Activated CD4-positive, alpha-beta memory T cell treated with anti-CD3 and anti-CD28 coated beads, Interleukin-2, amount 10 ng/mL, durations not matched to agents 7 days and 5 days (primary cell): ENCODE data around the gene RCAN3. TPM values are rescaled to one million over a fixed set of nuclear protein-coding genes. Genes with fewer than 3 reads are reported as not detected.
"Not testable (repeated sequence)": the region's sequence is repeated elsewhere in the genome, so short reads cannot be mapped to it uniquely, and the experiment has no call there.

ENCODE experiments used
- CTCF ChIA-PET: fragments of 350-600 bp; sonication (Branson Sonifier 250); formaldehyde crosslinking; loops from one replicate; lab custom pipeline; 2021; ENCODE audit warnings: antibody characterized with exemption, inconsistent platforms; lab: Charles Lee
- POLR2A ChIA-PET: fragments of 350-600 bp; sonication (Branson Sonifier 250); formaldehyde crosslinking; loops from one replicate; lab custom pipeline; 2021; ENCODE audit warnings: antibody characterized with exemption; lab: Charles Lee
- DNase-seq: peaks from one replicate; pipeline ENCODE4 v3.0.0-alpha.2; 2020
- H3K27ac Mint-ChIP-seq: one replicate; pipeline ENCODE4 v1.8.0; 2021; ENCODE audit warnings: mild to moderate bottlenecking, mixed read lengths
- H3K27me3 Mint-ChIP-seq: one replicate; pipeline ENCODE4 v1.8.0; 2021; ENCODE audit warnings: mixed read lengths
- H3K36me3 Mint-ChIP-seq: one replicate; pipeline ENCODE4 v1.8.0; 2021; ENCODE audit warnings: low read depth, mixed read lengths
- H3K4me1 Mint-ChIP-seq: one replicate; pipeline ENCODE4 v1.8.0; 2021; ENCODE audit warnings: mixed read lengths
- H3K4me3 Mint-ChIP-seq: one replicate; pipeline ENCODE4 v1.8.0; 2021; ENCODE audit warnings: mild to moderate bottlenecking, mixed read lengths
- H3K9me3 Mint-ChIP-seq: one replicate; pipeline ENCODE4 v1.8.0; 2021; ENCODE audit warnings: mixed read lengths
- total RNA-seq, 2 experiments: library from RNA; stranded (reverse); gene quantifications; one replicate each; pipeline ENCODE4 v1.2.3, GENCODE V29; 2021

The RCAN3 gene
- total RNA-seq, 2 experiments from 2014 or later: 59.3 to 62.6 TPM

DNA sequence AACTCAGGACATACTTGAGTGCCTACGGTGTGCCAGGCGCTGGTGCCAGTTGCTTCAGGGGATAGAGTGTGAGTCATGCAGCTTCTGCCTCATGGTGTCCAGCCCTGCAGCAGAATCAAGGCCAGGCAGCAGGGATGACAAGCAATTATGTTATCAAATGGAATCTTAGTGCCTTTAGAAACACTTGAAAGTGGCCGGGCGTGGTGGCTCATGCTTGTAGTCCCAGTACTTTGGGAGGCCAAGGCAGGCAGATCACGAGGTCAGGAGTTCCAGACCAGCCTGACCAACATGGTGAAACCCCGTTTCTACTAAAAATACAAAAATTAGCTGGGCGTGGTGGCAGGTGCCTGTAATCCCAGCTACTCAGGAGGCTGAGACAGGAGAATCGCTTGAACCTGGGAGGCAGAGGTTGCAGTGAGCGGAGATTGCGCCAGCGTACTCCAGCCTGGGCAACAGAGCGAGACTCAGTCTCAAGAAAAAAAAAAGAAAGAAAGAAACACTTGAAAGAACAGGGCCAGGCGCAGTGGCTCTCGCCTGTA, 13.1 kb downstream of the RCAN3 start:
- peaks cover 27% of the 10 kb centered on the region for H3K4me1 Mint-ChIP-seq
- DNase-seq, H3K27me3 Mint-ChIP-seq, H3K27ac Mint-ChIP-seq, H3K4me3 Mint-ChIP-seq, H3K9me3 Mint-ChIP-seq: not testable (repeated sequence)
- ChIA-PET CTCF (interaction anchor here (1.2 to 1.3 kb wide), 3 partner anchors 11 to 101 kb away, joined by 3 to 6 read pairs (median 5); no protein-coding TSS in a partner anchor), POLR2A (interaction anchor here (0.9 to 2.2 kb wide), 3 partner anchors 9 to 122 kb away, joined by 3 to 8 read pairs (median 4); no protein-coding TSS in a partner anchor)
- H3K36me3 Mint-ChIP-seq: peaks cover 51% of the 10 kb centered on the region

DNA sequence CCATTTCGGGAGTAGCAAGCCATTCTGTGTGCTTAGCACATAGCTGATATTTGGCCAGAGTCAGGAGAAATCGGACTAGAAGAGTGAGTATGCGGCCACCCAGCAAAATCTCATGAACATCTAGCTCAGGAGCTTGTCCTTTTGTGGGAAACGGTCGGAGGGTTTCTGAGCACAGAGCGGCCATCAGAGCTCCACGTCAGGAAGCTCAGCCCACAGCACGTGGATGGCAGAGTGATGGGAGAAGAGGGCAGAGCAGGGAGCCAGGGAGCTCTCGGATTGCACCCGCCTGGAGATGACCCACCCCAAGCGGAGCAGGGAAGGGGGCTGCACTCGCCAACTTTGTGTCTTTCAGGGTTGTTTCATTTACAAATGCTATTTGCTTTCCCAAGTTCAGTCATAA, 13.9 kb downstream of the RCAN3 start:
- ChIA-PET POLR2A (interaction anchor here (2.2 kb wide), 1 partner anchor 10 kb away, joined by 8 read pairs; no protein-coding TSS in a partner anchor), CTCF (interaction anchor here (1.0 to 1.3 kb wide), 3 partner anchors 9 to 102 kb away, joined by 3 to 5 read pairs (median 3); no protein-coding TSS in a partner anchor)
- peaks cover 47% of the 10 kb centered on the region for H3K36me3 Mint-ChIP-seq
- H3K27ac Mint-ChIP-seq: no peak overlapping the region
- H3K4me3 Mint-ChIP-seq: no peak overlapping the region
- no peaks in the 10 kb centered on the region for H3K27me3 Mint-ChIP-seq
- peaks cover 25% of the 10 kb centered on the region for H3K4me1 Mint-ChIP-seq
- DNase-seq: no peak
- no peaks in the 10 kb centered on the region for H3K9me3 Mint-ChIP-seq

DNA sequence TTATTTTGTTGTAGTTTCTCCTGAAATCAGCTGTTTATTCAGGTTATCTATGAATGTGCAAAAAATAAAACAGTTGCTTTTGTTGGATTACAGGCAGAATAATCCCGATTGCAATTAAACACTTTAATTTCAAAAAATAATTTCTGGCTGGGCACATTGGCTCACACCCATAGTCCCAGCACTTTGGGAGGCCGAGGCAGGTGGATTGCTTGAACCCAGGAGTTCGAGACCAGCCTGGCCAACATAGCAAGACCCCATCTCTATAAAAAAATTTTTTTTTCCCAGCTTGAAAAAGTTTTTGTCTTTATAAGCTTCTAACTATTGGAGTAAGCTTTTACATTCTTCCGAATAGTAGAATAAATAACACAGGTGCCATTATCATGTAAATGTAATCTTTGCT, 15.3 kb downstream of the RCAN3 start:
- ChIA-PET POLR2A (interaction anchor here (0.7 to 1.6 kb wide), 5 partner anchors 10 to 37 kb away, joined by 3 to 6 read pairs (median 3); no protein-coding TSS in a partner anchor), CTCF (interaction anchor here (0.6 to 1.4 kb wide), 3 partner anchors 9 to 103 kb away, joined by 3 to 6 read pairs (median 4); partner anchors contain the start of gene NIPAL3)
- DNase-seq: no peak
- peaks cover 19% of the 10 kb centered on the region for H3K4me1 Mint-ChIP-seq
- H3K36me3 Mint-ChIP-seq: peaks cover 49% of the 10 kb centered on the region
- H3K9me3 Mint-ChIP-seq: no peaks in the 10 kb centered on the region
- H3K27me3 Mint-ChIP-seq: no peaks in the 10 kb centered on the region
- H3K4me3 Mint-ChIP-seq: no peak overlapping the region
- no peak overlapping the region for H3K27ac Mint-ChIP-seq

DNA sequence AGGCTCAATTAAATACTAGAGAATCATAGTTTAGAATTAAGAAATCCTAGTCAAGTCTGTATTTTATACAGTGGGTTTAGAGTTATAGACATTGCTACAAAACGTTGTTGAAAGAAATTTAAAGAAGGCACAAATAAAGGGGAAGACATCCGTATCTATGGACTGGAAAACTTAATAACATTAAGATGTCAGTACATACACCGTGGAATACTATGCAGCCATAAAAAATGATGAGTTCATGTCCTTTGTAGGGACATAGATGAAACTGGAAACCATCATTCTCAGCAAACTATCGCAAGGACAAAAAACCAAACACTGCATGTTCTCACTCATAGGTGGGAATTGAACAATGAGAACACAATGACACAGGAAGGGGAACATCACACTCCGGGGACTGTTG, 17.6 kb downstream of the RCAN3 start:
- not testable (repeated sequence) for DNase-seq, H3K9me3 Mint-ChIP-seq, H3K27ac Mint-ChIP-seq, H3K4me3 Mint-ChIP-seq, H3K27me3 Mint-ChIP-seq
- ChIA-PET POLR2A (interaction anchor here (1.0 kb wide), 1 partner anchor 19 kb away, joined by 4 read pairs; no protein-coding TSS in a partner anchor), CTCF (interaction anchor here (0.9 kb wide), 1 partner anchor 108 kb away, joined by 3 read pairs; no protein-coding TSS in a partner anchor)
- H3K4me1 Mint-ChIP-seq: peaks cover 18% of the 10 kb centered on the region
- H3K36me3 Mint-ChIP-seq: peaks cover 43% of the 10 kb centered on the region

- peaks cover 23% of the 10 kb centered on the region for H3K4me1 Mint-ChIP-seq
- peaks cover 26% of the 10 kb centered on the region for H3K36me3 Mint-ChIP-seq
- H3K27ac Mint-ChIP-seq: no peak overlapping the region
- POLR2A ChIA-PET: interaction anchor here (0.7 to 4.7 kb wide), 6 partner anchors 10 to 116 kb away, joined by 3 to 52 read pairs (median 7); partner anchors contain the start of genes NIPAL3, RCAN3 and STPG1
- DNase-seq: no peak
- H3K27me3 Mint-ChIP-seq: no peaks in the 10 kb centered on the region
- CTCF ChIA-PET: interaction anchor here (0.7 to 7.2 kb wide), 11 partner anchors 9 to 134 kb away, joined by 3 to 77 read pairs (median 5); partner anchors contain the start of genes NIPAL3, RCAN3 and STPG1
- no peak overlapping the region for H3K4me3 Mint-ChIP-seq
- H3K9me3 Mint-ChIP-seq: no peaks in the 10 kb centered on the region
Measured at GRCh38 chr1:24525606-24526005, 23.0 kb downstream of the RCAN3 start.

DNA sequence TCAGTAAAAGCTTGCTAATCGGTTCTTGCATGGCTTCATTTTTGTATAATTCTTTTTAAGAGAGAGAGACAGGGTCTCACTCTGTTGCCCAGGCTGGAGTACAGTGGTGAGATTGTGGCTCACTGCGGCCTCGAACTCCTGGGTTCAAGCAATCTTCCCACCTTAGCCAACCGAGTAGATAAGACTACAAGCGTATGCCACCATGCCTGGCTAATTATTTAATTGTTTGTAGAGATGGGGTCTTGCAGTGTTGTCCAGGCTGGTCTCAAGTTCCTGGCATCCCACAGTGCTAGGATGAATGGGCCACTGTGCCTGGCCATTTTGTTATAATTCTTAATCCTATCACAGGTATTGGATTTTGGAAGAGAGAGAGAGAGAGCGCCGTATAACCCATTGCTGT, 23.4 kb downstream of the RCAN3 start:
- Mint-ChIP-seq H3K27ac (no peak overlapping the region), H3K36me3 (peaks cover 27% of the 10 kb centered on the region), H3K4me3 (no peak overlapping the region), H3K27me3 (no peaks in the 10 kb centered on the region), H3K9me3 (no peaks in the 10 kb centered on the region), H3K4me1 (peaks cover 23% of the 10 kb centered on the region)
- DNase-seq: no peak
- CTCF ChIA-PET: interaction anchor here (0.7 to 7.2 kb wide), 20 partner anchors 8 to 134 kb away, joined by 3 to 77 read pairs (median 5); partner anchors contain the start of genes NIPAL3, RCAN3, SRRM1 and STPG1
- POLR2A ChIA-PET: interaction anchor here (0.7 to 4.7 kb wide), 6 partner anchors 7 to 117 kb away, joined by 3 to 52 read pairs (median 7); partner anchors contain the start of genes NIPAL3, RCAN3 and STPG1

GRCh38 chr1:24526940-24527542, 24.4 kb downstream of the RCAN3 start:
- H3K9me3 Mint-ChIP-seq: no peaks in the 10 kb centered on the region
- peaks cover 25% of the 10 kb centered on the region for H3K4me1 Mint-ChIP-seq
- H3K36me3 Mint-ChIP-seq: peaks cover 34% of the 10 kb centered on the region
- DNase-seq: peak; percentile 57
- H3K27ac Mint-ChIP-seq: peak overlapping the region; percentile 14
- POLR2A ChIA-PET: interaction anchor here (0.5 to 4.7 kb wide), 7 partner anchors 8 to 111 kb away, joined by 3 to 52 read pairs (median 4); partner anchors contain the start of genes NIPAL3 and RCAN3
- no peak overlapping the region for H3K4me3 Mint-ChIP-seq
- CTCF ChIA-PET: interaction anchor here (1.1 to 7.2 kb wide), 19 partner anchors 9 to 143 kb away, joined by 3 to 77 read pairs (median 6); partner anchors contain the start of genes NIPAL3, RCAN3, SRRM1 and STPG1
- no peaks in the 10 kb centered on the region for H3K27me3 Mint-ChIP-seq

- Mint-ChIP-seq H3K4me1 (peaks cover 30% of the 10 kb centered on the region), H3K27me3 (no peaks in the 10 kb centered on the region), H3K36me3 (peaks cover 33% of the 10 kb centered on the region), H3K4me3 (no peak overlapping the region), H3K9me3 (no peaks in the 10 kb centered on the region), H3K27ac (no peak overlapping the region)
- no peak for DNase-seq
- ChIA-PET POLR2A (interaction anchor here (1.3 kb wide), 1 partner anchor 27 kb away, joined by 3 read pairs; no protein-coding TSS in a partner anchor), CTCF (interaction anchor here (0.8 to 7.2 kb wide), 6 partner anchors 11 to 378 kb away, joined by 3 to 77 read pairs (median 12); partner anchors contain the start of genes NIPAL3, RCAN3 and STPG1)
Measured at GRCh38 chr1:24528744-24529143, 26.1 kb downstream of the RCAN3 start.

DNA sequence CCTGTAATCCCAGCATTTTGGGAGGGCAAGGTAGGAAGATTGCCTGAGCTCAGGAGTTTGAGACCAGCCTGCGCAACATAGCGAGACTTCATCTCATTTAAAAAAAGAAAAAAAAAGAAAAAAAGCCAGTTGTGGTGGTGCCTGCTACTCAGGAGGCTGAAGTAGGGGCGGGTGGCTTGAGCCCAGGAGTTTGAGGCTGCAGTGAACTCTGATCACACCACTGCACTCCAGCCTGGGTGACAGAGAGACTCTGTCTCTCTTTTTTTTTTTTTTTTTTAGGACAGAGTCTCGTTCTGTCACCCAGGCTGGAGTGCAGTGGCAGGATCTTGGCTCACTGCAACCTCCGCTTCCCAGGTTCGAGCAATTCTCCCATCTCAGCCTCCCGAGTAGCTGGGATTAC, 26.7 kb downstream of the RCAN3 start:
- Mint-ChIP-seq H3K36me3 (peaks cover 38% of the 10 kb centered on the region), H3K4me1 (peaks cover 35% of the 10 kb centered on the region)
- H3K27me3 Mint-ChIP-seq, H3K9me3 Mint-ChIP-seq, DNase-seq, H3K27ac Mint-ChIP-seq, H3K4me3 Mint-ChIP-seq: not testable (repeated sequence)
- CTCF ChIA-PET: interaction anchor here (1.0 to 7.2 kb wide), 3 partner anchors 26 to 379 kb away, joined by 5 to 77 read pairs (median 43); partner anchors contain the start of genes NIPAL3 and RCAN3
- POLR2A ChIA-PET: interaction anchor here (1.3 kb wide), 1 partner anchor 28 kb away, joined by 3 read pairs; no protein-coding TSS in a partner anchor

DNA sequence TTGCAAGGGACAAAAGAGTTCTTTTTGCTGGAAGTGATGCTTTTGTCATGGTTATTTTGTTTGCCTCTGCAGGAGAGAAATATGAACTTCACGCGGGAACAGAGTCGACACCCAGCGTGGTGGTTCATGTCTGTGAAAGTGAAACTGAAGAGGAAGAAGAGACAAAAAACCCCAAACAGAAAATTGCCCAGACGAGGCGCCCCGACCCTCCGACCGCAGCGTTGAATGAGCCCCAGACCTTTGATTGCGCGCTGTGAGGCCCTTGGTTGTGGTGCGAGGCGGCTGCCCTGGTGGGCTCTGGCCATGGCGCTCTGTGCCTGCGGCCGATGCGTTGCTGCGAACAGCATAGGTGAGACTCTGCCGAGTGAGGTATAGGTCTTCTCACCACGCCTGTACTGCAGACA, 32.4 kb downstream of the RCAN3 start:
- ChIA-PET POLR2A (interaction anchor here (0.8 to 6.8 kb wide), 10 partner anchors 9 to 732 kb away, joined by 3 to 100 read pairs (median 7); partner anchors contain the start of genes NIPAL3, RCAN3, SRRM1 and STPG1), CTCF (interaction anchor here (0.8 to 2.8 kb wide), 11 partner anchors 8 to 385 kb away, joined by 3 to 25 read pairs (median 7); partner anchors contain the start of genes NIPAL3 and RCAN3)
- Mint-ChIP-seq H3K36me3 (peaks cover 67% of the 10 kb centered on the region), H3K4me3 (peak overlapping the region; percentile 82), H3K27ac (peak overlapping the region; percentile 98), H3K27me3 (no peaks in the 10 kb centered on the region), H3K9me3 (no peaks in the 10 kb centered on the region), H3K4me1 (peaks cover 60% of the 10 kb centered on the region)
- peak; percentile 79 for DNase-seq

GRCh38 chr1:24535778-24536177, 33.1 kb downstream of the RCAN3 start:
- peaks cover 67% of the 10 kb centered on the region for H3K4me1 Mint-ChIP-seq
- POLR2A ChIA-PET: interaction anchor here (0.8 to 6.8 kb wide), 13 partner anchors 10 to 733 kb away, joined by 3 to 100 read pairs (median 5); partner anchors contain the start of genes NIPAL3, RCAN3, SRRM1 and STPG1
- H3K36me3 Mint-ChIP-seq: peaks cover 67% of the 10 kb centered on the region
- H3K4me3 Mint-ChIP-seq: peak overlapping the region; percentile 82
- no peaks in the 10 kb centered on the region for H3K27me3 Mint-ChIP-seq
- DNase-seq: no peak
- peak overlapping the region; percentile 98 for H3K27ac Mint-ChIP-seq
- CTCF ChIA-PET: interaction anchor here (0.8 to 2.8 kb wide), 13 partner anchors 9 to 386 kb away, joined by 3 to 25 read pairs (median 7); partner anchors contain the start of genes NIPAL3 and RCAN3
- H3K9me3 Mint-ChIP-seq: no peaks in the 10 kb centered on the region
